H1 (cell line): Measurements from ENCODE around the gene OR8G5. TPM values are rescaled to one million over a fixed set of nuclear protein-coding genes. Genes with fewer than 3 reads are reported as not detected.

Source experiments
- CTCF ChIA-PET: fragments of 300-600 bp; sonication (Branson Sonifier 250); formaldehyde crosslinking; loops from one replicate; lab custom pipeline; 2021; ENCODE audit not compliant: partially characterized antibody; lab: Charles Lee
- POLR2A ChIA-PET: fragments of 300-600 bp; sonication (Branson Sonifier 250); formaldehyde crosslinking; loops from one replicate; lab custom pipeline; 2021; ENCODE audit warnings: inconsistent platforms; ENCODE audit not compliant: partially characterized antibody; lab: Charles Lee
- DNase-seq, 2 experiments: peaks; one replicate each; pipeline versions ENCODE4 v3.0.0 to v3.0.0-alpha.2; 2010 to 2022; ENCODE audit warnings: low spot score in 2 of 2, low read depth in 1 of 2, mixed read lengths in 1 of 2
- FAIRE-seq: peaks from 2 replicates; lab custom pipeline; 2011; peaks lifted over from hg19 to GRCh38; lab: Jason Lieb, UNC
- H2AFZ ChIP-seq: 2 replicates; pipeline ENCODE4 v1.8.1; 2012; ENCODE audit warnings: low read length, inconsistent platforms
- H2AK5ac ChIP-seq: 2 replicates; pipeline ENCODE4 v1.6.1; 2013; ENCODE audit warnings: low read depth, low read length
- H2BK120ac ChIP-seq: replicated peaks from 2 replicates; pipeline ENCODE3; 2013; ENCODE audit warnings: low read depth, low read length, inconsistent platforms
- H2BK12ac ChIP-seq: 2 replicates; pipeline ENCODE4 v1.6.1; 2013; ENCODE audit warnings: low read depth, low read length
- H2BK15ac ChIP-seq: 2 replicates; pipeline ENCODE4 v1.6.1; 2013; ENCODE audit warnings: low read length
- H2BK20ac ChIP-seq: 2 replicates; pipeline ENCODE4 v1.6.1; 2013; ENCODE audit warnings: low read length
- H2BK5ac ChIP-seq: 2 replicates; pipeline ENCODE4 v1.6.1; 2013; ENCODE audit warnings: low read depth, low read length
- H3K14ac ChIP-seq: 2 replicates; pipeline ENCODE4 v1.6.1; 2013; ENCODE audit warnings: inconsistent platforms; ENCODE audit not compliant: insufficient read length
- H3K18ac ChIP-seq: 2 replicates; pipeline ENCODE4 v1.6.1; 2013; ENCODE audit warnings: low read length; ENCODE audit errors: extremely low read depth
- H3K23ac ChIP-seq: 2 replicates; pipeline ENCODE4 v1.6.1; 2013; ENCODE audit warnings: inconsistent platforms; ENCODE audit not compliant: insufficient read length
- H3K23me2 ChIP-seq: 2 replicates; pipeline ENCODE4 v1.6.1; 2013; ENCODE audit warnings: low read depth, low read length
- H3K27ac ChIP-seq: 2 replicates; pipeline ENCODE4 v1.6.1; 2011; ENCODE audit warnings: low read depth, low read length, inconsistent platforms
- H3K27me3 ChIP-seq, 4 experiments: replicated peaks in 1 of 4; 1 replicate in 1 of 4; 2 replicates in 3 of 4; pipeline versions ENCODE4 v1.6.1 to v1.8.1; 2011 to 2013; ENCODE audit warnings: low read length in 3 of 4, mild to moderate bottlenecking in 3 of 4, inconsistent platforms in 2 of 4, mixed read lengths in 2 of 4, moderate library complexity in 1 of 4; ENCODE audit not compliant: control insufficient read depth in 3 of 4, insufficient read depth in 3 of 4; ENCODE audit errors: extremely low read depth in 1 of 4
- H3K36me3 ChIP-seq, 4 experiments: 2 replicates each; pipeline versions ENCODE4 v1.6.1 to v1.8.1; 2011 to 2013; ENCODE audit warnings: mild to moderate bottlenecking in 4 of 4, low read length in 3 of 4, moderate library complexity in 2 of 4, control low read depth in 1 of 4, inconsistent platforms in 1 of 4; ENCODE audit not compliant: insufficient read depth in 4 of 4, control insufficient read depth in 2 of 4
- H3K4ac ChIP-seq: replicated peaks from 2 replicates; pipeline ENCODE3; 2013; ENCODE audit warnings: low read length, low read depth, mixed read lengths, inconsistent platforms; ENCODE audit not compliant: insufficient read length
- H3K4me1 ChIP-seq, 4 experiments: replicated peaks in 1 of 4; 1 replicate in 1 of 4; 2 replicates in 3 of 4; pipeline versions ENCODE4 v1.6.1 to v1.8.1; 2011 to 2013; ENCODE audit warnings: low read length in 3 of 4, inconsistent platforms in 2 of 4, mixed read lengths in 1 of 4; ENCODE audit not compliant: insufficient read depth in 4 of 4, control insufficient read depth in 3 of 4
- H3K4me2 ChIP-seq, 2 experiments: 2 replicates each; pipeline versions ENCODE4 v1.6.1 to v1.8.1; 2011 to 2013; ENCODE audit warnings: low read depth in 2 of 2, low read length in 2 of 2, control low read depth in 1 of 2, inconsistent platforms in 1 of 2, mild to moderate bottlenecking in 1 of 2; ENCODE audit not compliant: insufficient read depth in 1 of 2
- H3K4me3 ChIP-seq, 4 experiments: fragments of 200-600, 300-600 bp in 1 of 4; sonication (generic), shearing (Covaris generic), sonication (Bioruptor Twin) in 1 of 4; 2 replicates each; pipeline versions ENCODE4 v1.5.1 to v1.8.1; 2011 to 2016; ENCODE audit warnings: low read length in 4 of 4, low read depth in 3 of 4, control low read depth in 2 of 4, inconsistent platforms in 2 of 4, mild to moderate bottlenecking in 2 of 4, mixed read lengths in 1 of 4, moderate library complexity in 1 of 4; ENCODE audit not compliant: insufficient read depth in 2 of 4; ENCODE audit errors: extremely low read depth in 1 of 4
- H3K56ac ChIP-seq: replicated peaks from 2 replicates; pipeline ENCODE3; 2013; ENCODE audit warnings: low read depth, mild to moderate bottlenecking, mixed read lengths, low read length, inconsistent platforms; ENCODE audit not compliant: insufficient read length
- H3K79me1 ChIP-seq: 2 replicates; pipeline ENCODE4 v1.6.1; 2013; ENCODE audit warnings: low read depth, low read length, control low read depth
- H3K79me2 ChIP-seq, 2 experiments: 2 replicates each; pipeline versions ENCODE4 v1.6.1 to v1.8.1; 2012 to 2013; ENCODE audit warnings: low read length in 2 of 2, mild to moderate bottlenecking in 2 of 2, inconsistent platforms in 1 of 2; ENCODE audit not compliant: insufficient read depth in 2 of 2, control insufficient read depth in 1 of 2
- H3K9ac ChIP-seq, 4 experiments: replicated peaks in 1 of 4; 1 replicate in 1 of 4; 2 replicates in 3 of 4; pipeline versions ENCODE4 v1.6.1 to v1.8.1; 2011 to 2013; ENCODE audit warnings: low read depth in 3 of 4, low read length in 3 of 4, control low read depth in 2 of 4, mild to moderate bottlenecking in 2 of 4, moderate library complexity in 2 of 4, inconsistent platforms in 1 of 4; ENCODE audit errors: extremely low read depth in 1 of 4
- H3K9me3 ChIP-seq, 2 experiments: 2 replicates each; pipeline versions ENCODE4 v1.6.1 to v1.8.1; 2012 to 2013; ENCODE audit warnings: mild to moderate bottlenecking in 2 of 2, moderate library complexity in 2 of 2, control low read depth in 1 of 2, inconsistent platforms in 1 of 2, low read depth in 1 of 2, low read length in 1 of 2, mixed read lengths in 1 of 2; ENCODE audit not compliant: insufficient read depth in 2 of 2
- H4K20me1 ChIP-seq, 2 experiments: replicated peaks in 1 of 2; 2 replicates each; pipeline versions ENCODE3 to v1.8.1; 2011 to 2013; ENCODE audit warnings: inconsistent platforms in 2 of 2, low read length in 2 of 2, mild to moderate bottlenecking in 1 of 2; ENCODE audit not compliant: insufficient read depth in 2 of 2, control insufficient read depth in 1 of 2
- H4K5ac ChIP-seq: 2 replicates; pipeline ENCODE4 v1.6.1; 2013; ENCODE audit warnings: low read length, low read depth, mixed read lengths, inconsistent platforms; ENCODE audit not compliant: insufficient read length
- H4K8ac ChIP-seq: 2 replicates; pipeline ENCODE4 v1.8.0; 2013; ENCODE audit warnings: mild to moderate bottlenecking, moderate library complexity, low read length, inconsistent platforms; ENCODE audit not compliant: insufficient read depth; ENCODE audit errors: extremely low read depth
- H4K91ac ChIP-seq: replicated peaks from 2 replicates; pipeline ENCODE3; 2013; ENCODE audit warnings: low read length, mixed read lengths, inconsistent platforms; ENCODE audit not compliant: insufficient read length
- CTBP2 ChIP-seq: IDR thresholded peaks from 2 replicates; pipeline ENCODE4 v1.7.0; 2011; ENCODE audit warnings: borderline replicate concordance, mild to moderate bottlenecking, moderate library complexity, mixed read lengths, low read length; ENCODE audit not compliant: insufficient read depth, insufficient read length
- EZH2 ChIP-seq: fragments of 200-600 bp; sonication (generic); IDR thresholded peaks from 2 replicates; pipeline ENCODE4 v1.7.1; 2012; ENCODE audit warnings: low read depth, mild to moderate bottlenecking, moderate library complexity, low read length, inconsistent platforms; ENCODE audit not compliant: severe bottlenecking
- SIN3A ChIP-seq, 2 experiments: IDR thresholded peaks in 1 of 2; conservative IDR thresholded peaks in 1 of 2; 2 replicates each; pipeline ENCODE4 v1.6.1; 2011 to 2012; ENCODE audit warnings: low read length in 2 of 2, improper control_type of control experiment in 1 of 2, low read depth in 1 of 2, mild to moderate bottlenecking in 1 of 2
- TAF1 ChIP-seq: IDR thresholded peaks from 2 replicates; pipeline ENCODE4 v1.6.1; 2011; ENCODE audit warnings: mild to moderate bottlenecking, low read depth, low read length
- TAF7 ChIP-seq: optimal IDR thresholded peaks from 2 replicates; pipeline ENCODE3; 2011; ENCODE audit warnings: low read depth, mild to moderate bottlenecking, inconsistent platforms, low read length, moderate library complexity, borderline replicate concordance
- WGBS, 2 experiments: shearing (Covaris generic) in 1 of 2; methylation state at CpG; one replicate each; pipeline versions ENCODE4 v1.1.6 to v1.1.7; 2013 to 2015; ENCODE audit warnings: low lambda C conversion rate in 2 of 2, mixed read lengths in 2 of 2, inconsistent platforms in 1 of 2, low coverage in 1 of 2, missing lambda C conversion rate in 1 of 2; ENCODE audit not compliant: insufficient replicate concordance in 2 of 2, insufficient coverage in 1 of 2, insufficient read length in 1 of 2; ENCODE audit errors: extremely low coverage in 1 of 2, missing lambda C conversion rate in 1 of 2; 5-methylcytosine and 5-hydroxymethylcytosine counted together
- polyA plus RNA-seq, 7 experiments: library from polyadenylated mRNA; depleted of rRNA in 3 of 7; stranded (reverse) in 5 of 7; unstranded in 2 of 7; fragments of >200 nt in 5 of 7; fragments of 200-250 nt in 2 of 7; gene quantifications; 1 replicate in 5 of 7; 2 replicates in 1 of 7; 4 replicates in 1 of 7; pipeline versions ENCODE4 v1.2.1 to v1.2.3, GENCODE V29; 2011 to 2013; ENCODE audit warnings: missing spikeins in 2 of 7, mixed read lengths in 2 of 7
- total RNA-seq: library from RNA; stranded (reverse); fragmentation: NEBNext Ultra II Directional; extraction: Animal tissue kit (Norgen Biotek cat#: 25700); gene quantifications from 2 replicates; pipeline ENCODE4 v1.2.1, GENCODE V29; 2021

The OR8G5 gene
- total and polyA plus RNA-seq, 2 of the 8 experiments (the other 6 are each of a cell fraction or from before 2014, with no cell fraction given), result not detected

GRCh38 chr11:124233376-124233775 is 22.8 kb upstream of the OR8G5 start:
- Histone ChIP-seq H3K4ac (no peak overlapping the region), H3K18ac (no peak overlapping the region), H2BK20ac (no peak overlapping the region), H2BK15ac (no peak overlapping the region), H4K91ac (no peak overlapping the region), H3K56ac (no peak overlapping the region), H3K79me2 (no peaks in the 10 kb centered on the region), H3K14ac (no peak overlapping the region), H3K23me2 (no peaks in the 10 kb centered on the region), H3K9me3 (no peaks in the 10 kb centered on the region; a peak in 1 of 4 replicates), H3K36me3 (no peaks in the 10 kb centered on the region), H3K4me1 (no peaks in the 10 kb centered on the region), H3K23ac (no peak overlapping the region), H3K79me1 (no peaks in the 10 kb centered on the region), H4K5ac (no peak overlapping the region), H3K27ac (no peak overlapping the region), H4K20me1 (no peaks in the 10 kb centered on the region), H2BK5ac (no peak overlapping the region), H2BK12ac (no peak overlapping the region), H3K4me2 (no peak overlapping the region), H3K4me3 (no peak overlapping the region), H3K27me3 (no peaks in the 10 kb centered on the region), H2AK5ac (no peak overlapping the region), H2BK120ac (no peak overlapping the region), H3K9ac (no peak overlapping the region), H2AFZ (no peak overlapping the region), H4K8ac (no peak overlapping the region)
- DNase-seq (no peak), FAIRE-seq (no peak)
- WGBS, 2 experiments, result 0% methylated on average over 1 of the region's 1 CpG; no CpG with 5 or more reads in 1 of the 2 experiments
- TF ChIP-seq TAF1 (no peak), SIN3A (conservative IDR thresholded peaks at IDR 0.05 in 1 of 2, IDR thresholded peaks at IDR 0.05 in 1 of 2; ENCODE audit: low read depth in 1 of 2, low read length in 2 of 2) (no peak), EZH2 (no peak), CTBP2 (no peak), TAF7 (no peak)
- CTCF ChIA-PET, result no interaction called here
- POLR2A ChIA-PET, result no interaction called here
